Dermis lymphatic vessel endothelial cell (primary cell): ENCODE results near the gene B9D2. TPM values are rescaled to one million over a fixed set of nuclear protein-coding genes. Genes with fewer than 3 reads are reported as not detected.

Experiments used
- total RNA-seq: library from RNA; depleted of rRNA; stranded (reverse); fragments of >200 nt; gene quantifications from 2 replicates; pipeline ENCODE4 v1.2.1, GENCODE V29; 2014

B9D2 gene
- total RNA-seq, result 5.9 and 6.4 TPM in 2 replicates

GRCh38 chr19:41363753-41364523 lies at the start of gene B9D2:
Gene B9D2, minus strand, starts transcription at chr19:41364149. Its CDS starts 630 bp downstream, at chr19:41363519.

GRCh38 chr19:41397086-41398049 lies 33.4 kb upstream of the B9D2 start, which contains the start of the genes BCKDHA and EXOSC5:
Gene BCKDHA, plus strand, starts transcription at chr19:41397818. Its CDS starts 10 bp downstream, at chr19:41397828.
Gene EXOSC5, minus strand, starts transcription at chr19:41397359. Its CDS starts 31 bp downstream, at chr19:41397328.

GRCh38 chr19:41376241-41376997 lies 12.5 kb upstream of the B9D2 start, which contains the start of gene TMEM91:
Gene TMEM91, plus strand, starts transcription at chr19:41376533. Its CDS starts 1,777 bp downstream, at chr19:41378310.

GRCh38 chr19:41353466-41354342 lies 10.2 kb downstream of the B9D2 start, which contains the start of gene TGFB1:
Gene TGFB1, minus strand, starts transcription at chr19:41353922. Its CDS starts 878 bp downstream, at chr19:41353044.

GRCh38 chr19:41310033-41310831 lies 53.7 kb downstream of the B9D2 start, which contains the start of gene CCDC97:
Gene CCDC97, plus strand, starts transcription at chr19:41310172. Its CDS starts 139 bp downstream, at chr19:41310311.

Other genes with a start within 250 kb of the B9D2 start
- not detected in 2 replicates for gene CYP2F1, start 249.7 kb downstream of the B9D2 start, total RNA-seq
- gene CYP2S1, start 170.9 kb downstream of the B9D2 start, total RNA-seq, result 0.11 TPM in 1 of 2 replicates, not detected in the other
- 5.2 and 6.7 TPM in 2 replicates for gene AXL, start 144.9 kb downstream of the B9D2 start, total RNA-seq
- 46.2 and 65.1 TPM in 2 replicates for gene HNRNPUL1, start 99.8 kb downstream of the B9D2 start, total RNA-seq
- 6.2 and 7.1 TPM in 2 replicates for gene CCDC97, start 54.0 kb downstream of the B9D2 start, total RNA-seq
- 19.6 and 35.2 TPM in 2 replicates for gene TGFB1, start 10.2 kb downstream of the B9D2 start, total RNA-seq
- gene TMEM91, start 12.4 kb upstream of the B9D2 start, total RNA-seq, result 4.4 and 4.9 TPM in 2 replicates
- gene EXOSC5, start 33.2 kb upstream of the B9D2 start, total RNA-seq, result 9.1 and 12.9 TPM in 2 replicates
- 34.1 and 43.1 TPM in 2 replicates for gene BCKDHA, start 33.7 kb upstream of the B9D2 start, total RNA-seq
- gene B3GNT8, start 63.2 kb upstream of the B9D2 start, total RNA-seq, result 2.7 and 3.5 TPM in 2 replicates
- gene DMAC2, start 75.8 kb upstream of the B9D2 start, total RNA-seq, result 39.9 and 41.5 TPM in 2 replicates
- not detected in 2 replicates for gene ERICH4, start 79.0 kb upstream of the B9D2 start, total RNA-seq
- 6.6 and 14.2 TPM in 2 replicates for gene CEACAM21, start 212.0 kb upstream of the B9D2 start, total RNA-seq